K562 (cell line): ENCODE data around the gene EPHB2. TPM values are rescaled to one million over a fixed set of nuclear protein-coding genes. Genes with fewer than 3 reads are reported as not detected.

Experiments
- ATAC-seq: fragments of 200-7000 bp; cut with Tn5 transposase; 3 replicates; pipeline ENCODE4 v1.9.1; 2020; ENCODE audit warnings: moderate library complexity
- BruUV-seq: library from RNA; stranded (reverse); fragments of 400-500 nt; replicated peaks from 2 replicates; lab custom pipeline; 2021; lab: Mats Ljungman, UMichigan
- CTCF ChIA-PET: fragments of 300-600 bp; formaldehyde crosslinking; extraction: SDS; loops from one replicate; lab custom pipeline; 2021; ENCODE audit warnings: low intra/inter-chr PET ratio; lab: Yijun Ruan, JAX
- POLR2A ChIA-PET: fragments of 300-600, 350-650 bp; sonication (Branson Sonifier 250); formaldehyde crosslinking; extraction: SDS; loops from one replicate; lab custom pipeline; 2021; ENCODE audit warnings: antibody characterized with exemption, inconsistent platforms; lab: Yijun Ruan, JAX
- DNase-seq, 4 experiments: peaks; one replicate each; pipeline versions ENCODE4 v3.0.0 to v3.0.0-alpha.2; 2011 to 2018; ENCODE audit warnings: low spot score in 3 of 4, mixed read lengths in 3 of 4; ENCODE audit errors: extremely low read depth in 1 of 4
- FAIRE-seq: peaks from 2 replicates; lab custom pipeline; 2011; peaks lifted over from hg19 to GRCh38; lab: Jason Lieb, UNC
- H2AFZ ChIP-seq: 2 replicates; pipeline ENCODE4 v1.6.0; 2011; ENCODE audit warnings: low read depth, low read length, control low read depth, inconsistent platforms
- H3K27ac ChIP-seq: fragments of 200-600 bp; 3 replicates; pipeline ENCODE4 v1.8.0; 2011; ENCODE audit warnings: low read depth, mild to moderate bottlenecking, control low read depth, inconsistent platforms, low read length, moderate library complexity, mixed read lengths; ENCODE audit errors: extremely low read depth
- H3K27me3 ChIP-seq, 2 experiments: fragments of 300-600 bp in 1 of 2; 2 replicates in 1 of 2; 3 replicates in 1 of 2; pipeline versions ENCODE4 v1.6.0 to v1.8.0; 2011; ENCODE audit warnings: inconsistent platforms in 2 of 2, low read length in 2 of 2, mild to moderate bottlenecking in 1 of 2, mixed read lengths in 1 of 2, moderate library complexity in 1 of 2; ENCODE audit not compliant: control insufficient read depth in 2 of 2, insufficient read depth in 2 of 2
- H3K36me3 ChIP-seq: fragments of 300-600 bp; 3 replicates; pipeline ENCODE4 v1.8.0; 2011; ENCODE audit warnings: mild to moderate bottlenecking, low read length, inconsistent platforms; ENCODE audit not compliant: control insufficient read depth, insufficient read depth
- H3K4me1 ChIP-seq, 2 experiments: fragments of 200-600 bp in 1 of 2; replicated peaks in 1 of 2; 2 replicates in 1 of 2; 3 replicates in 1 of 2; pipeline versions ENCODE4 v1.5.1 to v1.8.0; 2011; ENCODE audit warnings: inconsistent platforms in 2 of 2, low read length in 2 of 2, mild to moderate bottlenecking in 1 of 2, mixed read lengths in 1 of 2, moderate library complexity in 1 of 2; ENCODE audit not compliant: control insufficient read depth in 2 of 2, insufficient read depth in 2 of 2
- H3K4me2 ChIP-seq: 2 replicates; pipeline ENCODE4 v1.6.1; 2011; ENCODE audit warnings: low read length, control low read depth, inconsistent platforms, mixed read lengths; ENCODE audit not compliant: insufficient read depth
- H3K4me3 ChIP-seq: fragments of 200-600 bp; sonication (generic), shearing (Covaris generic); 2 replicates; pipeline ENCODE4 v1.5.1; 2016; ENCODE audit warnings: control low read depth, inconsistent platforms
- H3K79me2 ChIP-seq: fragments of 200-600 bp; 3 replicates; pipeline ENCODE4 v1.8.0; 2011; ENCODE audit warnings: low read length, inconsistent platforms; ENCODE audit not compliant: control insufficient read depth, insufficient read depth
- H3K9ac ChIP-seq, 2 experiments: 2 replicates each; pipeline versions ENCODE4 v1.6.0 to v1.6.1; 2011; ENCODE audit warnings: low read depth in 2 of 2, low read length in 2 of 2, control low read depth in 1 of 2, inconsistent platforms in 1 of 2, mild to moderate bottlenecking in 1 of 2, mixed read lengths in 1 of 2; ENCODE audit not compliant: insufficient read depth in 1 of 2
- H3K9me1 ChIP-seq: one replicate; pipeline ENCODE4 v1.6.0; 2011; ENCODE audit warnings: inconsistent platforms, mild to moderate bottlenecking, low read length, moderate library complexity; ENCODE audit not compliant: control insufficient read depth, insufficient read depth
- H3K9me3 ChIP-seq: replicated peaks from 2 replicates; pipeline ENCODE4 v1.5.1; 2011; ENCODE audit warnings: low read depth, low read length, inconsistent platforms; ENCODE audit not compliant: control insufficient read depth, insufficient read depth
- H4K20me1 ChIP-seq: replicated peaks from 2 replicates; pipeline ENCODE4 v1.6.1; 2011; ENCODE audit warnings: low read length, inconsistent platforms, mixed read lengths; ENCODE audit not compliant: control insufficient read depth, insufficient read depth
- ARID1B ChIP-seq: fragments of 450-650 bp; IDR thresholded peaks from 2 replicates; pipeline ENCODE4 v1.6.1; 2016; ENCODE audit warnings: antibody characterized with exemption, mild to moderate bottlenecking, inconsistent platforms
- ATF1 ChIP-seq, 2 experiments: fragments of 450-650 bp in 1 of 2; IDR thresholded peaks; 2 replicates each; pipeline ENCODE4 v1.6.1; 2016; ENCODE audit warnings: missing compliant biosample characterization in 1 of 2, missing genetic modification characterization in 1 of 2
- ATF7 ChIP-seq: fragments of 450-650 bp; IDR thresholded peaks from 2 replicates; pipeline ENCODE4 v1.7.1; 2014; ENCODE audit warnings: mild to moderate bottlenecking, moderate library complexity
- CREB1 ChIP-seq, 2 experiments: sonication (generic) in 1 of 2; formaldehyde crosslinking in 1 of 2; IDR thresholded peaks; 2 replicates each; pipeline versions ENCODE4 v1.6.1 to v1.8.0; 2012 to 2022; ENCODE audit warnings: inconsistent platforms in 1 of 2, mild to moderate bottlenecking in 1 of 2, missing genetic modification reagents in 1 of 2, moderate library complexity in 1 of 2
- MYBL2 ChIP-seq, 2 experiments: fragments of 450-650 bp in 1 of 2; sonication (generic) in 1 of 2; formaldehyde crosslinking in 1 of 2; IDR thresholded peaks; 2 replicates each; pipeline versions ENCODE4 v1.6.1 to v1.8.1; 2017 to 2022; ENCODE audit warnings: borderline replicate concordance in 1 of 2, inconsistent platforms in 1 of 2, low read depth in 1 of 2, mild to moderate bottlenecking in 1 of 2, missing genetic modification reagents in 1 of 2, moderate library complexity in 1 of 2
- MYC ChIP-seq, 2 experiments: fragments of 250-450 bp in 1 of 2; sonication (Bioruptor Pico) in 1 of 2; IDR thresholded peaks; 2 replicates each; pipeline versions ENCODE4 v1.5.1 to v1.6.1; 2012 to 2021; ENCODE audit warnings: low read depth in 2 of 2, borderline replicate concordance in 1 of 2, improper control_type of control experiment in 1 of 2, low read length in 1 of 2, mild to moderate bottlenecking in 1 of 2, moderate library complexity in 1 of 2
- PBX2 ChIP-seq, 2 experiments: IDR thresholded peaks in 1 of 2; conservative IDR thresholded peaks in 1 of 2; 2 replicates each; pipeline ENCODE4 v1.6.1; 2016; ENCODE audit warnings: low read depth in 2 of 2, mild to moderate bottlenecking in 1 of 2, missing compliant biosample characterization in 1 of 2, missing genetic modification characterization in 1 of 2, moderate library complexity in 1 of 2
- POU5F1 ChIP-seq: fragments of 150-350 bp; IDR thresholded peaks from 2 replicates; pipeline ENCODE4 v1.6.1; 2014; ENCODE audit warnings: borderline replicate concordance, low read length, low read depth, mild to moderate bottlenecking; ENCODE audit not compliant: partially characterized antibody
- RBM34 ChIP-seq: fragments of 200-400 bp; formaldehyde crosslinking; IDR thresholded peaks from 2 replicates; pipeline ENCODE4 v1.6.1; 2018; ENCODE audit warnings: low read length, borderline replicate concordance; ENCODE audit not compliant: insufficient read depth
- SNIP1 ChIP-seq: fragments of 450-650 bp; IDR thresholded peaks from 2 replicates; pipeline ENCODE4 v1.7.1; 2017; ENCODE audit warnings: low read depth, mild to moderate bottlenecking
- TEAD1 ChIP-seq, 2 experiments: fragments of 450-650 bp in 1 of 2; sonication (generic) in 1 of 2; formaldehyde crosslinking; IDR thresholded peaks; 2 replicates each; pipeline versions ENCODE4 v1.4.0 to v1.8.0; 2020 to 2022; ENCODE audit warnings: mild to moderate bottlenecking in 2 of 2, missing genetic modification reagents in 1 of 2
- ZNF41 ChIP-seq: fragments of 250-450 bp; sonication (Bioruptor Pico); conservative IDR thresholded peaks from 2 replicates; pipeline ENCODE4 v1.4.0; 2020; ENCODE audit warnings: mild to moderate bottlenecking
- WGBS: fragments of 100-300 bp; shearing (Covaris generic); methylation state at CpG from one replicate; pipeline ENCODE4 v1.1.6; 2016; ENCODE audit warnings: low coverage, mixed read lengths; ENCODE audit not compliant: insufficient coverage; ENCODE audit errors: missing lambda C conversion rate; 5-methylcytosine and 5-hydroxymethylcytosine counted together
- in situ Hi-C: fragments of 300-500 bp; cut with MboI; formaldehyde crosslinking; loops from 4 replicates; pipeline ENCODE4 v1.15.0; 2018; ENCODE audit warnings: inconsistent platforms, mixed read lengths
- intact Hi-C: fragments of 100-400 bp; cut with micrococcal nuclease; formaldehyde crosslinking; loops from 2 replicates; pipeline ENCODE4 v1.14.2; 2022
- polyA plus RNA-seq, 8 experiments: library from polyadenylated mRNA; depleted of rRNA in 4 of 8; stranded (reverse) in 5 of 8; unstranded in 3 of 8; fragments of >200 nt; fragmentation: Nextera tagmentation in 2 of 8; fragmentation: Illumina TruSeq in 1 of 8; extraction: Ambion mirVana in 2 of 8; extraction: Trizol in 1 of 8; gene quantifications; 2 replicates each; pipeline versions ENCODE4 v1.2.1 to v1.2.3, GENCODE V29; 2011 to 2014; ENCODE audit warnings: inconsistent platforms in 1 of 8, missing spikeins in 1 of 8
- total RNA-seq, 7 experiments: library from RNA; depleted of rRNA in 6 of 7; stranded (reverse); fragments of >200 nt in 6 of 7; fragmentation: Illumina TruSeq in 2 of 7; extraction: Trizol in 2 of 7; gene quantifications; 2 replicates each; pipeline versions ENCODE4 v1.2.1 to v1.2.3, GENCODE V29; 2011 to 2021; ENCODE audit warnings: low replicate concordance in 1 of 7
- TF ChIP-seq, protein P1 (sequence below): IDR thresholded peaks from 2 replicates; pipeline ENCODE4 v1.6.1; 2012; ENCODE audit warnings: low read depth, low read length, improper control_type of control experiment, borderline replicate concordance

The EPHB2 gene
- total and polyA plus RNA-seq, 9 of the 15 experiments (the other 6 are each of a cell fraction or from before 2014, with no cell fraction given): not detected

GRCh38 chr1:22739648-22740385 is 29.2 kb downstream of the EPHB2 start:
- Histone ChIP-seq H3K79me2 (no peaks in the 10 kb centered on the region), H3K4me3 (no peak overlapping the region), H3K4me2 (no peak overlapping the region), H3K4me1 (peaks cover 0 to 6% of the 10 kb centered on the region in 2 experiments; a peak in 2 of 5 replicates), H2AFZ (no peak overlapping the region), H3K36me3 (no peaks in the 10 kb centered on the region), H3K9ac (no peak overlapping the region), H3K27ac (no peak overlapping the region), H3K9me3 (no peaks in the 10 kb centered on the region), H3K9me1 (no peaks in the 10 kb centered on the region), H3K27me3 (peaks cover 24 to 49% of the 10 kb centered on the region in 2 experiments; a peak in 4 of 5 replicates), H4K20me1 (peaks cover 8% of the 10 kb centered on the region; the same call in 1 of the 2 replicates)
- DNase-seq: peak; percentile 56 to 65 (median 60)
- in situ Hi-C loops (no loop called here), intact Hi-C loops (no loop called here)
- CTCF ChIA-PET: no interaction called here
- ATAC-seq: peak; percentile 65
- FAIRE-seq: peak; percentile 61
- WGBS: 4% methylated on average over 18 of the region's 18 CpGs
- BruUV-seq: no TSS peak
- POLR2A ChIA-PET: interaction anchor here (0.6 to 0.7 kb wide), 2 partner anchors 9 to 69 kb away, joined by 3 read pairs; no protein-coding TSS in a partner anchor
- TF ChIP-seq MYBL2 (IDR thresholded peaks at IDR 0.05; ENCODE audit: low read depth): no peak
- TF ChIP-seq MYBL2 (CRISPR knock-in tag; IDR thresholded peaks at IDR 0.05; ENCODE audit: borderline replicate concordance): no peak
- no peak for TF ChIP-seq ZNF41 (CRISPR knock-in tag)
- no peak for TF ChIP-seq CREB1 (IDR thresholded peaks at IDR 0.05)
- no peak for TF ChIP-seq CREB1 (CRISPR knock-in tag; IDR thresholded peaks at IDR 0.05)
- TF ChIP-seq ATF1 (CRISPR knock-in tag; IDR thresholded peaks at IDR 0.05): no peak
- peak; percentile 21; the same call in 1 of the 2 replicates for TF ChIP-seq ATF1 (tag; IDR thresholded peaks at IDR 0.05)
- TF ChIP-seq, protein P1, sequence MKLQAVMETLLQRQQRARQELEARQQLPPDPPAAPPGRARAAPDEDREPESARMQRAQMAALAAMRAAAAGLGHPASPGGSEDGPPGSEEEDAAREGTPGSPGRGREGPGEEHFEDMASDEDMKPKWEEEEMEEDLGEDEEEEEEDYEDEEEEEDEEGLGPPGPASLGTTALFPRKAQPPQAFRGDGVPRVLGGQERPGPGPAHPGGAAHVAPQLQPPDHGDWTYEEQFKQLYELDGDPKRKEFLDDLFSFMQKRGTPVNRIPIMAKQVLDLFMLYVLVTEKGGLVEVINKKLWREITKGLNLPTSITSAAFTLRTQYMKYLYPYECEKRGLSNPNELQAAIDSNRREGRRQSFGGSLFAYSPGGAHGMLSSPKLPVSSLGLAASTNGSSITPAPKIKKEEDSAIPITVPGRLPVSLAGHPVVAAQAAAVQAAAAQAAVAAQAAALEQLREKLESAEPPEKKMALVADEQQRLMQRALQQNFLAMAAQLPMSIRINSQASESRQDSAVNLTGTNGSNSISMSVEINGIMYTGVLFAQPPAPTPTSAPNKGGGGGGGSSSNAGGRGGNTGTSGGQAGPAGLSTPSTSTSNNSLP: no peak
- no peak for TF ChIP-seq POU5F1
- peak; percentile 19; the same call in 1 of the 2 replicates for TF ChIP-seq ATF7
- peak; percentile 49; the same call in 1 of the 2 replicates for TF ChIP-seq ARID1B
- TF ChIP-seq TEAD1 (CRISPR knock-in tag; IDR thresholded peaks at IDR 0.05): 0 out of 4 replicates have a peak, but pooled peaks of 1 of the 2 experiments have one; percentile 29
- no peak for TF ChIP-seq PBX2 (CRISPR knock-in tag; IDR thresholded peaks at IDR 0.05; ENCODE audit: low read depth)
- peak; percentile 88 for TF ChIP-seq PBX2 (tag; conservative IDR thresholded peaks at IDR 0.05; ENCODE audit: low read depth)
- no peak for TF ChIP-seq SNIP1
- TF ChIP-seq MYC (IDR thresholded peaks at IDR 0.05; ENCODE audit: low read depth, low read length): no peak
- no peak for TF ChIP-seq MYC (CRISPR knock-in tag; IDR thresholded peaks at IDR 0.05; ENCODE audit: borderline replicate concordance, low read depth)
- no peak for TF ChIP-seq RBM34
